H1 (cell line): ENCODE measurements around the gene CYB5R3. TPM values are rescaled to one million over a fixed set of nuclear protein-coding genes. Genes with fewer than 3 reads are reported as not detected.

Source experiments
- CREB1 ChIP-seq: IDR thresholded peaks from 2 replicates; pipeline ENCODE4 v1.6.1; 2012; ENCODE audit warnings: inconsistent platforms
- EP300 ChIP-seq, 2 experiments: IDR thresholded peaks; 1 replicate in 1 of 2; 2 replicates in 1 of 2; pipeline ENCODE4 v1.6.1; 2011 to 2012; ENCODE audit warnings: low read depth in 2 of 2, low read length in 2 of 2, mild to moderate bottlenecking in 2 of 2, borderline replicate concordance in 1 of 2, inconsistent platforms in 1 of 2, moderate library complexity in 1 of 2
- SAP30 ChIP-seq: fragments of 300-600 bp; sonication (generic); IDR thresholded peaks from 2 replicates; pipeline ENCODE4 v1.7.1; 2012; ENCODE audit warnings: low read length, moderate library complexity, mild to moderate bottlenecking, inconsistent platforms; ENCODE audit not compliant: insufficient read depth, insufficient replicate concordance
- SIRT6 ChIP-seq: IDR thresholded peaks from one replicate; pipeline ENCODE4 v1.7.1; 2012; ENCODE audit warnings: low read length, inconsistent platforms
- SIX5 ChIP-seq: IDR thresholded peaks from 2 replicates; pipeline ENCODE4 v1.6.1; 2011; ENCODE audit warnings: mild to moderate bottlenecking, low read depth, low read length
- SRF ChIP-seq: IDR thresholded peaks from 2 replicates; pipeline ENCODE4 v1.6.1; 2011; ENCODE audit warnings: mild to moderate bottlenecking, low read depth, low read length, moderate library complexity
- TEAD4 ChIP-seq: IDR thresholded peaks from 2 replicates; pipeline ENCODE4 v1.6.1; 2012; ENCODE audit warnings: low read depth, low read length, inconsistent platforms, mixed read lengths
- polyA plus RNA-seq, 7 experiments: library from polyadenylated mRNA; depleted of rRNA in 3 of 7; stranded (reverse) in 5 of 7; unstranded in 2 of 7; fragments of >200 nt in 5 of 7; fragments of 200-250 nt in 2 of 7; gene quantifications; 1 replicate in 5 of 7; 2 replicates in 1 of 7; 4 replicates in 1 of 7; pipeline versions ENCODE4 v1.2.1 to v1.2.3, GENCODE V29; 2011 to 2013; ENCODE audit warnings: missing spikeins in 2 of 7, mixed read lengths in 2 of 7
- total RNA-seq: library from RNA; stranded (reverse); fragmentation: NEBNext Ultra II Directional; extraction: Animal tissue kit (Norgen Biotek cat#: 25700); gene quantifications from 2 replicates; pipeline ENCODE4 v1.2.1, GENCODE V29; 2021

CYB5R3 gene
- total and polyA plus RNA-seq, 2 of the 8 experiments (the other 6 are each of a cell fraction or from before 2014, with no cell fraction given): 75.3 to 113 TPM

- TF ChIP-seq SRF (no peak), SAP30 (no peak), SIRT6 (no peak), CREB1 (no peak), TEAD4 (no peak), EP300 (IDR thresholded peaks at IDR 0.05; ENCODE audit: borderline replicate concordance in 1 of 2, low read depth in 2 of 2, low read length in 2 of 2) (no peak), SIX5 (no peak)
These were observed 3.8 kb downstream of the CYB5R3 start (continued) for GRCh38 chr22:42645341-42645937.
